WERI-Rb-1 (cell line): ENCODE measurements around the gene GALNT6.
A peak's percentile ranks its signal among the peaks of the same experiment; 100 is the strongest.

Source experiments
- DNase-seq: peaks from one replicate; pipeline ENCODE4 v3.0.0-alpha.2; 2020
- H3K27ac ChIP-seq: fragments of 250-450 bp; sonication (Bioruptor Pico); 2 replicates; pipeline ENCODE4 v1.5.1; 2020; ENCODE audit warnings: mild to moderate bottlenecking, moderate library complexity
- H3K27me3 ChIP-seq: fragments of 250-450 bp; sonication (Bioruptor Pico); 2 replicates; pipeline ENCODE4 v1.5.1; 2021; ENCODE audit warnings: mild to moderate bottlenecking, low read depth, moderate library complexity; ENCODE audit not compliant: insufficient read depth, severe bottlenecking
- H3K36me3 ChIP-seq: fragments of 250-450 bp; sonication (Bioruptor Pico); 2 replicates; pipeline ENCODE4 v1.5.1; 2020; ENCODE audit warnings: mild to moderate bottlenecking, moderate library complexity
- H3K4me3 ChIP-seq: 2 replicates; pipeline ENCODE4 v1.5.1; 2011; ENCODE audit warnings: low read depth, mild to moderate bottlenecking, control low read depth, low read length
- H3K9me3 ChIP-seq: fragments of 250-450 bp; sonication (Bioruptor Pico); 2 replicates; pipeline ENCODE4 v1.5.1; 2021; ENCODE audit warnings: mild to moderate bottlenecking, moderate library complexity; ENCODE audit not compliant: severe bottlenecking
- TF ChIP-seq, protein P1 (sequence below): IDR thresholded peaks from 2 replicates; pipeline ENCODE4 v1.5.1; 2011; ENCODE audit warnings: low read depth, mild to moderate bottlenecking, control low read depth, inconsistent platforms, low read length

The GALNT6 gene

DNA sequence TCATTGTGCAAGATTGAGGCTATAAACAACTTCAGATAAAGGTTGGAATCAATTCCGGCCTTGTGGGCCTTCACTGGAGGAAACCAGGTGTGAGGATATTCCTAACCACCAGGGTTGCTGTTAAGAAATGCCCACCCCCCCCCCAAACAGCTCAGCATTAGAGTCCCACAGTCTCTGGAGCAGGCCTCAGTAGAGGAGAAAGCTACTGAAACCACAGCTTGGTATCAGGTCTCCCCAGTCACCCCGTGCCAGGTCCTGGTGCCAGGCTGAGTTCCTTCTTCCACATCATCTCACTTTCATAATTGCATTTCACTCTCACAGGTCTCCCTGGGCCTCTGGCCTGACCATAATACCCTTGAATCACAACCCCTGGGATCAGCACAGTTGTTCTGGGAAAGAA, 12.5 kb downstream of the GALNT6 start:
- DNase-seq = no peak
- Histone ChIP-seq H3K36me3 (no peaks in the 10 kb centered on the region), H3K27ac (no peak overlapping the region), H3K27me3 (no peaks in the 10 kb centered on the region), H3K4me3 (no peak overlapping the region), H3K9me3 (no peaks in the 10 kb centered on the region)
- TF ChIP-seq, protein P1, sequence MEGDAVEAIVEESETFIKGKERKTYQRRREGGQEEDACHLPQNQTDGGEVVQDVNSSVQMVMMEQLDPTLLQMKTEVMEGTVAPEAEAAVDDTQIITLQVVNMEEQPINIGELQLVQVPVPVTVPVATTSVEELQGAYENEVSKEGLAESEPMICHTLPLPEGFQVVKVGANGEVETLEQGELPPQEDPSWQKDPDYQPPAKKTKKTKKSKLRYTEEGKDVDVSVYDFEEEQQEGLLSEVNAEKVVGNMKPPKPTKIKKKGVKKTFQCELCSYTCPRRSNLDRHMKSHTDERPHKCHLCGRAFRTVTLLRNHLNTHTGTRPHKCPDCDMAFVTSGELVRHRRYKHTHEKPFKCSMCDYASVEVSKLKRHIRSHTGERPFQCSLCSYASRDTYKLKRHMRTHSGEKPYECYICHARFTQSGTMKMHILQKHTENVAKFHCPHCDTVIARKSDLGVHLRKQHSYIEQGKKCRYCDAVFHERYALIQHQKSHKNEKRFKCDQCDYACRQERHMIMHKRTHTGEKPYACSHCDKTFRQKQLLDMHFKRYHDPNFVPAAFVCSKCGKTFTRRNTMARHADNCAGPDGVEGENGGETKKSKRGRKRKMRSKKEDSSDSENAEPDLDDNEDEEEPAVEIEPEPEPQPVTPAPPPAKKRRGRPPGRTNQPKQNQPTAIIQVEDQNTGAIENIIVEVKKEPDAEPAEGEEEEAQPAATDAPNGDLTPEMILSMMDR = no peak

DNA sequence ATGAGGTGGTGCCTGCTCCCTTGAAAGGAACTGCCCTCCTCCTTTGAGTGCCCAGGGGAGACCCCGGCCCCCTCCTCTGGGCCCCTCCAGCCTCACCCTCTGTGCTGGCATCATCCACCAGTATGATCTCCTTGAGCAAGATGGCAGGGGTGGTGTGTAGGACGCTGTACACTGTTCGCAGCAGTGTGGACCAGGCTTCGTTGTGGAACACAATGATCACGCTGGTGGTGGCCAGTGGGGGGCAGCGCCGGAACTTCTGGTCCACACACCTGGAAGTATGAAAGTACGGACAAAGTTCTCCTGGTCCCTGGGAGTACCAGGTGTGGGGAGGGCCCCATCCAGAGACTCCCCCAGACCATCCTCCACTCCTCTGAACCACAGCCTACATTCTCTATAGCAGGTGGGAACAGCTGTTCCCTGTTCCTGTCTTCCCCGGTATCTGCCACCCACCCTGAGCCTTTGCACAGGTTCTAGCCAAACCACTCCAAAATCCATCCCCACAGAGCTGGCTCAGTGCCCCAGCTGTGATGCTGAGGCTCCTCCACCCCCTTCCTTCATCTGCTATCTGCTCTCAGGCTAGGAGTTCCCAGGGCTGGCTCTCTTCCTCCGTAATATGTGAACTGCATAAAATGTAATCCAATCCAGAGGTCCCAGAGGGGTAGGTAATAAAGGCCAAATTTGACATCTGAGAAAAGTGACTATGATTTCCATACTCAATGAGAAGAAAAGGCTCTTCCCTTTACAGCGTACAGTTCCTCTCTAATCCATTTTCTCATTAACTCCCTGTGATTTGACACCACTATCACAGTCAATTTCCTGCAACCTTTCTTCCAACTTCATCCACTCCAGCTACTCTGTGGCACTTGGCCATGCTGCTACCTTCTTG, 13.9 kb downstream of the GALNT6 start:
- TF ChIP-seq, protein P1 = peak; percentile 27; the same call in 1 of the 2 replicates
- H3K9me3 ChIP-seq = no peaks in the 10 kb centered on the region
- H3K4me3 ChIP-seq = no peak overlapping the region
- no peak for DNase-seq
- no peaks in the 10 kb centered on the region for H3K27me3 ChIP-seq
- H3K27ac ChIP-seq = no peak overlapping the region
- no peaks in the 10 kb centered on the region for H3K36me3 ChIP-seq

DNA sequence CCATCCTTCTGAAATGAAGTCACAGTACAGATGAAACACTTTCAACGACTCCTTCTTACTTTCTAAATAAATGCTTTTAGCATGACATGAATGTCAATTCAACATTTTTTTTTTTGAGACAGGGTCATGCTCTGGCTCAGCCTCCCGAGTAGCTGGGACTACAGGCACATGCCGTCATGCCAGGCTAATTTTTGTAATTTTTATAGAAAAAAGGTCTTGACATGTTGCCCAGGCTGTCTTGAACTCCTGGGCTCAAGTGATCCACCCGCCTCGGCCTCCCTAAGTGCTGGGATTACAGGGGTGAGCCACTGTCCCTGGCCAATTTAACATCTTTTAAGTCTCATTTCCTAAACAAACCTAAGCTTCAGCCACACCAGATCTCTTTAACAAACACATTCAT, 16.4 kb downstream of the GALNT6 start:
- H3K9me3 ChIP-seq = no peaks in the 10 kb centered on the region
- no peaks in the 10 kb centered on the region for H3K27me3 ChIP-seq
- TF ChIP-seq, protein P1 = no peak
- H3K36me3 ChIP-seq = no peaks in the 10 kb centered on the region
- no peak overlapping the region for H3K27ac ChIP-seq
- H3K4me3 ChIP-seq = no peak overlapping the region
- DNase-seq = no peak

DNA sequence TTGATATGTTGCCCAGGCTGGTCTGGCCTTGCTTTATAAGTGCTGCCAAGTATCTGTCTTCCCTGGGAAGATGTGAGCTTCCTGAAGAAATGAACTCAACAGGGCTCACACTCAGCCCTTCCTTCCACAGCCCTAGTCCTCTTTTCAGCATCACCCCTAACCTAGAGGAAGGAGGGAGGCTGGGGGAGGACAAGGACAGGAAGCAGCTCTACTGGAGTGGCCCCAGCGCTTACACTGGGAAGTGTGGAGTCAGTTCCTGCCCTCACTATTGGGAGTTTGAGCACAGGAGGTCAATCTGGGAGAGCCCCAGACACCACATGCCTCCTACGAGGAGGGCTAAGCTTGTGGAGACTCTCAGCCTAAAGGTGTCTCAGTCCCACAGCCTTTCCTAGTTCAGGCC, 16.8 kb downstream of the GALNT6 start:
- no peak overlapping the region for H3K4me3 ChIP-seq
- no peaks in the 10 kb centered on the region for H3K9me3 ChIP-seq
- TF ChIP-seq, protein P1 = no peak
- H3K27ac ChIP-seq = no peak overlapping the region
- H3K36me3 ChIP-seq = no peaks in the 10 kb centered on the region
- DNase-seq = no peak
- no peaks in the 10 kb centered on the region for H3K27me3 ChIP-seq

DNA sequence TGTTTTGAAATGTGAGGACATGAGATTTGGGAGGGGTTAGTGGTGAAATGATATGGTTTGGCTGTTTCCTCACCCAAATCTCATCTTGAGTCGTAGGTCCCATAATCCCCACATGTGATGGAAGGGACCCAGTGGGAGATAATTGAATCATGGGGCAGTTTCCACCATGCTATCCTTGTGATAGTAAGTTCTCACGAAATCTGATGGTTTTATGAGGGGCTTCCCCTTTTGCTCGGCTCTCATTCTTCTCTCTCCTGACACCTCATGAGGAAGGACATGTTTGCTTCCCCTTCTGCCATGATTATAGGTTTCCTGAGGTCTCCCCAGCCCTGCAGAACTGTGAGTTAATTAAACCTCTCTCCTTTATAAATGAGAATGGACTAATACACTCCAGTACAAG, 18.0 kb downstream of the GALNT6 start:
- DNase-seq = no peak
- Histone ChIP-seq H3K27ac (no peak overlapping the region), H3K4me3 (no peak overlapping the region), H3K27me3 (no peaks in the 10 kb centered on the region), H3K36me3 (no peaks in the 10 kb centered on the region), H3K9me3 (no peaks in the 10 kb centered on the region)
- TF ChIP-seq, protein P1 = no peak
